Activated CD4-positive, alpha-beta T cell treated with anti-CD3 and anti-CD28 coated beads, Interleukin-2, amount 50 U/mL, for 1 hour (primary cell): ENCODE results near the gene SYNJ2.
"Not testable (repeated sequence)": the region's sequence is repeated elsewhere in the genome, so short reads cannot be mapped to it uniquely, and the experiment has no call there.

Source experiments
- DNase-seq: peaks from one replicate; pipeline ENCODE4 v3.0.0-alpha.2; 2020

The SYNJ2 gene, protein sequence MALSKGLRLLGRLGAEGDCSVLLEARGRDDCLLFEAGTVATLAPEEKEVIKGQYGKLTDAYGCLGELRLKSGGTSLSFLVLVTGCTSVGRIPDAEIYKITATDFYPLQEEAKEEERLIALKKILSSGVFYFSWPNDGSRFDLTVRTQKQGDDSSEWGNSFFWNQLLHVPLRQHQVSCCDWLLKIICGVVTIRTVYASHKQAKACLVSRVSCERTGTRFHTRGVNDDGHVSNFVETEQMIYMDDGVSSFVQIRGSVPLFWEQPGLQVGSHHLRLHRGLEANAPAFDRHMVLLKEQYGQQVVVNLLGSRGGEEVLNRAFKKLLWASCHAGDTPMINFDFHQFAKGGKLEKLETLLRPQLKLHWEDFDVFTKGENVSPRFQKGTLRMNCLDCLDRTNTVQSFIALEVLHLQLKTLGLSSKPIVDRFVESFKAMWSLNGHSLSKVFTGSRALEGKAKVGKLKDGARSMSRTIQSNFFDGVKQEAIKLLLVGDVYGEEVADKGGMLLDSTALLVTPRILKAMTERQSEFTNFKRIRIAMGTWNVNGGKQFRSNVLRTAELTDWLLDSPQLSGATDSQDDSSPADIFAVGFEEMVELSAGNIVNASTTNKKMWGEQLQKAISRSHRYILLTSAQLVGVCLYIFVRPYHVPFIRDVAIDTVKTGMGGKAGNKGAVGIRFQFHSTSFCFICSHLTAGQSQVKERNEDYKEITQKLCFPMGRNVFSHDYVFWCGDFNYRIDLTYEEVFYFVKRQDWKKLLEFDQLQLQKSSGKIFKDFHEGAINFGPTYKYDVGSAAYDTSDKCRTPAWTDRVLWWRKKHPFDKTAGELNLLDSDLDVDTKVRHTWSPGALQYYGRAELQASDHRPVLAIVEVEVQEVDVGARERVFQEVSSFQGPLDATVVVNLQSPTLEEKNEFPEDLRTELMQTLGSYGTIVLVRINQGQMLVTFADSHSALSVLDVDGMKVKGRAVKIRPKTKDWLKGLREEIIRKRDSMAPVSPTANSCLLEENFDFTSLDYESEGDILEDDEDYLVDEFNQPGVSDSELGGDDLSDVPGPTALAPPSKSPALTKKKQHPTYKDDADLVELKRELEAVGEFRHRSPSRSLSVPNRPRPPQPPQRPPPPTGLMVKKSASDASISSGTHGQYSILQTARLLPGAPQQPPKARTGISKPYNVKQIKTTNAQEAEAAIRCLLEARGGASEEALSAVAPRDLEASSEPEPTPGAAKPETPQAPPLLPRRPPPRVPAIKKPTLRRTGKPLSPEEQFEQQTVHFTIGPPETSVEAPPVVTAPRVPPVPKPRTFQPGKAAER (N-terminal part only)

DNA sequence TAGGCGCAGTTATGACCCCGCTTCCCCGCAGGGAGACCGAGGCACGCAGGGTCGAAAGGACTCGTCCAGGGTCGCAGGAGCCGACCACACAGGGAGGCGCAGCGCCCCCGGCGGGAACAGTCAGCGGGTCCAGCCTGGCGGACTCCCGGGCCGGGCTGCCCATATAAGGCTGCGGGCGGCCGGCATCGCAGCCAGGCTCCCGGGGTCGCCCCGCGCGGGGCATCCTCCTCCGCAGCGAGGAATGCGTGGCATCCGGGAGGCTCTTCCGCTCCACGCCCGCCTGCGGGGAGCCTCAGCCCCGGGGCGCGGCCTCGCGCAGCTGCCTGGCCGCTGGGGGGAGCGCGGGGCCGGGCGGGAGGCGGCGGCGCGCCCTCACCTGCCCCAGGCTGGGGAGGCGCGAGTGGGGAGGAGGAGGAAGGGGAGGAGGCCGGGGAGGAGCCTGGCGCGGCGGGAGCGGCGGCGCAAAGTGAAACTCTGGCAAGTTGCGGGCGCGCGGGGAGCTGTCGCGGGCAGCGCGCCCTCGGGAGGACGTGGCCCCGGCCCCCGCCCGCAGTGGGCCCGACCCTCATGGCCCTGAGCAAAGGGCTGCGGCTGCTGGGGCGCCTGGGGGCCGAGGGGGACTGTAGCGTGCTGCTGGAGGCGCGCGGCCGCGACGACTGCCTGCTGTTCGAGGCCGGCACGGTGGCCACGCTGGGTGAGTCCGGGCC lies at the start of gene SYNJ2:
Gene SYNJ2, plus strand, starts transcription at position 469 of the 707 bp plus-strand sequence. Its CDS starts 99 bp downstream, at position 568.
- peak; percentile 84 for DNase-seq

DNA sequence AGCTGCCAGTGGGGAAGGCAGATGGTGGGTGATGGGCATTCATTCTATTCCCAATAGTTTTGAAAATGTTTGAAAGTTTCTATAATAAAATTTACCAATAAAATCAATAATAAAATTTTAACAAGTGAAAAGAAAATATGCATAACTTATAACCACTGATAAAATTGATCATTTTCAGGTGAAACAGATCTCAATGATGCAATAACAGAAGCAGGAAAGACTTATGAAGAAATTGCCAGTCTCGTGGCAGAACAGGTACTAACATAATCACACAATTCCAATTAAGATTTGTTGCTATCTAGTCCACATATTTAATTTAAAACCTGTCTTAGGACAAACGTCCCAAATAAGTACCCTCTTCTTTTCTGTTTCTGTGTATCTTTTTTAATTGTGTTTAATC lies 45.9 kb upstream of the SYNJ2 start:
- no peak for DNase-seq

DNA sequence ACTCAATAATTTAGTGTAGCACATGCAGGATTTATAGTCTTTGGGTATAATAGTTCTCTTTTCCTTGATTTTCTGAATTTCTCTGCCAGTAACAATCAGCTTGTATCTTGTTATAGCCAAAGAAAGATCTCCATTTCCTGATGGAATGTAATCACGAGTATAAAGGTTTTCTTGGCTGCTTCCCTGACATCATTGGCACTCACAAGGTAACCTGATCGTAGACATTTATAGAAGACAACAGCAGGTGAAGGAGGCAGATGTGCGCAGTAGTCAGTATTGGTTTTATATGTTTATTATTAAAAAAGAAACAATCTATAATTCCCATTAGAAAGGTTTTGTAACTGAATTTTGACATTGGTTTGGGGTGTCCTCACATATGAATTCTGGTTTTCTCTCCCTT lies 44.3 kb upstream of the SYNJ2 start:
- no peak for DNase-seq

DNA sequence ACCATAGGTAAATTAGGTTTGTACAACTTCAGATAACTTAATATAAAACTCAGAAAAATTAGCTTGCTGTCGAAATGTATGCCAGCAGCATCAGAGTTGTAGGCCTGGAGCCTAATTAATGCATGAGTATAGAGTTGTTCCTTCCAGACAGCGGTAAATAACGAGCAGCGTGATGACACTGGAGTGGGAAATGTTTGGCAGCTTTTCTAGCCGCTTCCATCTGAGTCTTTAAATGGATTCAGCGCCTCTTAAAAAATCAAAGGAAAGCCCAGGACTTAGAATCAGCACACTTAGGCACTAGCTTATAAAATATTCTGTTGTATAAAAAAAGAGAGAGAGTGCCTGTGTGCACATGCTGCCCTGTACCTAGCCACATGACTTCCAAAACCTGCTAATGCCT lies 43.7 kb upstream of the SYNJ2 start:
- no peak for DNase-seq

DNA sequence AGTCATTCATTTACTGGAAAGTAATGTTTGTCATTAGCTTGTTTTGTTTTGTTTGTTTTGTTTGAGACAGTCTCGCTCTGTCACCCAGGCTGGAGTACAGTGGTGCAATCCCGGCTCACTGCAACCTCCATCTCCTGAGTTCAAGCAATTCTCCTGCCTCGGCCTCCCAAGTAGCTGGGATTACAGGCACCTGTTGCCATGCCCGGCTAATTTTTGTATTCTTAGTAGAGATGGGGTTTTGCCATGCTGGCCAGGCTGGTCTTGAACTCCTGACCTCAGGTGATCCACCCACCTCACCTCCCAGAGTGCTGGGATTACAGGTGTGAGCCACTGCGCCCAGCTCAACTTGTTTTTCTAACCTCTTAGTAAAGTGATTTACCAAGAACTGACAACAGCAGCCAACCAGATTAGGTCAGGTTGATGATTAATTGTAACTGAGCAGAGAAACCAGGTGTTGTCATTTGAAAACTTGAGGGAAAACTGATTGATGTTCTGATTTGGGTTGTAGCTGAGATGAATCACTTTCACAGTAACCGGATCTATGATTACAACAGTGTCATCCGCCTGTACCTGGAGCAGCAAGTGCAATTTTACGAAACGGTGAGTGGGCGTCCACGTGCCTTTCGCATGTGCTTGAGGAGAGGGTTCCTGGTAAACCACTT lies 41.2 kb upstream of the SYNJ2 start:
- DNase-seq: not testable (repeated sequence)

DNA sequence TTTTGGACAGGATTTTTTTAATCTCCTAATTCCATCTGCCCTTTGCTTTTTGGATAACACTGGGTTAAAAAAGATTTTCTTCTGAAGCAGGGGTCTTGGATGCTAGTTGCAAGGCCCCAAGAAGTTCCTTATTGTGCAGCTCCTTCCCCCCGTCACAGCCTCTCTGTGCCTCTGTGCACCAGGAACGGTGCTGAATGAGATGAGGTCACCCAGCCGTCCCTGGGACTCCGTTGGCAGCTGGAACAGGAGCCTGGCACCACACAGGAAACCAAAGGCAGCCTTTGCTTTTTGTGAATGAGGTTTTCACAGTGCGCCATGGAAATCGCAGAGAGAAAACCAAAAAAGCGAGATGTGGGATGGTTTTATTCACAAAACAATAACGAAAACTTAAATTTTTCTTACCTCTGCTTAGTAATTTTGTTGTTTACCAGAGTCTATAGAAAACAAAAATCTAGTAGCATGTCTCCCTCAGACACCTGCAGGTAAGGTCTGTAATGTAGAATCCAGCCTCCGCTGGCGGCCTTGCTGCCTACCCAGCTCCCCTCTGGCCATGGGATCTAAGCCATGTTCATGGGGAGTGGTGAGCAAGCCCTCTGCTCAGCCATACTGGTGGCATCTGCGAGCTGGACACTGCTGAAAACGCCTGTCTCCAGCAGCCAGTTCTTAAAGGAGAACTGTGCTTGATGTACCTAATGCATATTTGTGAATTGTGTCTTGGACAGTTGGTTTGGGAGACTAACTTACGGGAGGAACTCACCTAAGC lies 40.4 kb upstream of the SYNJ2 start:
- no peak for DNase-seq

DNA sequence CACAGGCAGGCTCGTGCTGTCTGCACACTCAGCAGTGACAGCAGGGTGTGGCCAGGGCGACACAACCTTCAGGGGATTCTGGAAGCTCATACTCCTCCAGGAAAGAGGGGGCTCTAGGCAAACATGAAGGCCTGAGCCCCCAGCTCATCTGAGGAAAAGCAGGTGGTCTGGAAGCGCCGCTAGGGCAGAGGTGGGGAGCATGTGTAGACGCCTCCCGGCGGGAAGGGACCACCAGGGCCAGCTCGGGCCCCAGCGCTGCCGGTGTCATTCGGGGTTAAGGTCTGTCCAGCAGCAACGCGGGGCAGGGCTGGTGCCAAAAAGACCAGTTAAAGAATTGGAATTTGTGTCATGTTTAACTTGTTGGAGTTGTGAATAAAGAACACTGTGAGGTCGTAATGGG lies 39.3 kb upstream of the SYNJ2 start:
- no peak for DNase-seq

DNA sequence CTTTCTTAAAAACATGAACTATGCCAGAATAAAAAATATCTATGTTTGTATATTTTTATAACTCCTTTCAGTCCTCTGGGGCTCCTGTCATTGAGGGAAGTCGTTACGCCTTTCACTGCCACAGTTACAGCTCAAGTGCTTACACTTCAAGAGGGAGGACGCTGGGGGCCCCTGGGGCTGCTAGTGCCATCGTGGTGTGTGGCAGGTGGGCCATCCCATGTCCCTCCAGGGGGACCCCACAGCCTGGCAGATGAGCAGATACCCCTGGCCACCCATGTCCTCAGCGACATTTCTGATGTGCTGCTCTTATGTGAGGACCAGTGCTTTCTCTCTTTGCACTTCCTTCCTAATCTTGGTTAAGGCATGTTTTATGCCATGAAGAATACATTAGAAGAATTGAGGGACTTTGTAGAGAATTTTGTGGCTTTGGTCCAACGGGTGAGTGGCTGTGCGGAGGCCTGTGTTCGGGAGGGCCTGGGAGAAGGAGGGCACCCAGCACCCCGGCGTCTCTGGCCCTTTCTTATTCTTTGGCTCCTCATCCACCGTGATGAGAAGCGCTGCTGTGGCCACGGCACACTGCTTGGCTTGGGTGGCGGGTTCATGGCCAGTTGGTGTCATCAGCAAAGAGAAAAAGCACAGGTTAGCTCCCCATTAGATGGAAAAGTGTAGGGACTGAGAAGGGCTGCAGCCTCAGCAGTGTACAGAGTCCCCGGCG lies 38.3 kb upstream of the SYNJ2 start:
- no peak for DNase-seq

DNA sequence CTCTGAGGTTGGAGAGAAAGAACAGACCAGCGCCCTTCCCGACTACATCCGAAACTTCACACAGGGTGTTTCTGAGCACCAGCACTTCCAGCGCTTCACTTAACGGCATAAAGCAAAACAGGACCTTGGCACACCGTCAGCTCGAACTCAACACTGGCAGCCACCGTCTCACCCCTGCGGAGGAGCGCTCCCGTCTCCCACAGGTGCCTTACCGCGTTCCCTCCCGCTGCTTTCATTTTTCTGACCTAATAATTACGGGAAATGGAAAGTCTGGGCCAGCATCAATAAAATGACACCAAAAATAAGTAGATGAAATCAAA lies 37.7 kb upstream of the SYNJ2 start:
- no peak for DNase-seq

DNA sequence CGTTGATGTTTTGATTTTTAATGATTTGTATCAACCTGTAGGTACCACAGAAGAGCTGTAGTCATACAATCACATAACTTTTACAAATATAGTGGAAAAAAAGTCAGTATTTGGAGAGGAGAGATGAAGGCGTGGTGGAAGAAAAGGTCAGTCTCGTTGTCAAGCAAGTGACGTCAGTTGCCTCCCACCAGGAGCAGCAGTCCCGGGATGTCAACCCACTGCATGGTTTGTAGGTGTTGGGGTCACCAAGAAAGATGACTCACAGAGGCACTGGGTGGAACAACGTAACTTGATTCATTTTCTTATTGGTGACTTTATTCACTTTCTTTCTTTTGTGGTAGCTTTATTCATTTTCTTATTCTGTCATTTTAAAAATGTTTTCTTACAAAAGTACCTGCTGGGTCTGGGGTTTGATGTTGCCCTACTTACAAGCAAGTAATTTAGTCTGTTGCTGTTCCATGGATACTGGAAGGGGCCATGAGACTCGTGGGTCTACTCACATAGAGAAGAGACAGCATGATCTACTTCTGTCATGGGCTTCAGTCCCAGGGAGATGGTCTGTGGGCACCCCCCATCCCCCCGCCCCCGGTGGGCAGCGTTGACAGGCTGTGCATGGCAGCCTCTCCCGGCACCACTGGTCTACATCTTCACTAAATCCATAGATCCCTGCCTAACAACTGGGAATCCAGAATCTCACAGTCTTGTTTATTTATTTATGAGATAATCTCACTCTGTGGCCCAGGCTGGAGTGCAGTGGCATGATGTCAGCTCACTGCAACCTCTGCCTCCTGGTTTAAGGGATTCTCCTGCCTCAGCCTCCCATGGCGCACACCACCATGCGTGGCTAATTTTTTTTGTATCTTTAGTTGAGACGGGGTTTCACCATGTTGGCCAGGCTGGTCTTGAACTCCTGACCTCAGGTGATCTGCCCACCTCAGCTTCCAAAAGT lies 36.4 kb upstream of the SYNJ2 start:
- no peak for DNase-seq

DNA sequence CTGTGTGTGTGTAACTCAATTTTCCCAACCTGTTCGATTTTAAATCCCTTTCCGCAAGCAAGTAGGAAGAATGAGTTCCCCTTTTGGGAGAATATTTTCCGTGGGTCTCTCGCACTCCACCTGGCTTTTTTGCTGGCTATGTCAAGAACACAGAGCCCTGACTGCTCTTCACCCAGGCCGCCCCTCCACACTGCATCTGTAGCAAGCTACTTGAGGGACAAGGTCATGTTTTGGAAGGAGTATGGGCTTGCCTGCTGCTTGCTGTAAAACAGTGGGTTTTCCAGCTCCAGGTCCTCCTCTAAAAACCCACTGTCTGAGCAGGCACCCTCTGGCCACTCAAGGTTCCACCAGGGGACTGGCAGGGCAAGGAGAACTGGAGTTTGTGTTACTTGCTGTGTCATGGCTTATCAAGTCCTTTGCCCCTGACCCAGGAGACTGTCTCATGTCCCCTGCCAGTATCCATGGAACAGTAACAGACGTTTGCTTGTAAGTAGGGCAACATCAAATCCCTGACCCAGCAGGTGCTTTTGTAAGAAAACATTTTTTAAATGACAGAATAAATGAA lies 35.5 kb upstream of the SYNJ2 start:
- DNase-seq: no peak

DNA sequence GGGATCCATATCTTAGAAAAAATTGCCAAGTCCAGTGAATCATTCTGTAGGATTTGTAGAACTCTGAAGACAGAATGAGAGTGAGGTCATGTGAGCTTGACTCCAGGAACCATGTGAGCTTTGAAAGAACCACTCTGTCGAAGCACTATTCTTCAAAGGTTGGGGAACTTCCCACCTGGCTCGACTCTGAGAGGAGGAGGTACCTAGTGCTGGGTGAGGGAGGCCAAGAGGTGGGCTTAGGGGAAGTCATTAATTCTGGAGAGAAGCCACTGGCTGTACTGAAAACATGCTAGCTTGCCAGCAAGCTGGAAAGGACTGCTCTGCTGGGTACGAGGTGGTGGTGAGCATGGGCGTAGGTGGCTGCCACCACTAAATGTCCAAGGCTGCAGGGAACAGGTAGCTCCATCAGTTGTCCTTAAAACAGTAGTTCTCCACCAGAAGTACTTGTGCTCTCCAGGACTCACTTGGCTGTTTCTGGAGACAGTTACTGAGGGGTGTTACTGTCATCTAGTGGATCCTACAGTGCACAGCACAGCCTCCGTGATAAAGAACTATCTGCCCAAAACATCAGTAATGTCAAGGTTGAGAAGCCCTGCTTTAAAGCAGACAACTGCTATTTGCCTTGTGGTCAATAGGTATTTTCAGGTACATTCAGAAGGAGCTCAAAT lies 34.7 kb upstream of the SYNJ2 start:
- DNase-seq: no peak

DNA sequence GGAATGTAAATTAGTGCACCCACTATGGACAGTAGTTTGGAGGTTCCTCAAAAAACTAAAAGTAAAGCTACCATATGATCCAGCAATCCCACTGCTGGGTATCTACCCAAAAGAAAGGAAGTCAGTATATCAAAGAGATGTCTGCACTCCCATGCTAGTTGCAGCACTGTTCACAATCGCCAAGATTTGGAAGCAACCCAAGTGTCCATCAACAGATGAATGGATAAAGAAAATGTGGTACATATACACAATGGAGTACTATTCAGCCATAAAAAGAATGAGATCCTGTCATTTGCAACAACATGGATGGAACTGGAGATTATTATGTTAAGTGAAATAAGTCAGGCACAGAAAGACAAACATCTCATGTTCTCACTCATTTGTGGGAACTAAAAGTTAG lies 30.8 kb upstream of the SYNJ2 start:
- DNase-seq: not testable (repeated sequence)

DNA sequence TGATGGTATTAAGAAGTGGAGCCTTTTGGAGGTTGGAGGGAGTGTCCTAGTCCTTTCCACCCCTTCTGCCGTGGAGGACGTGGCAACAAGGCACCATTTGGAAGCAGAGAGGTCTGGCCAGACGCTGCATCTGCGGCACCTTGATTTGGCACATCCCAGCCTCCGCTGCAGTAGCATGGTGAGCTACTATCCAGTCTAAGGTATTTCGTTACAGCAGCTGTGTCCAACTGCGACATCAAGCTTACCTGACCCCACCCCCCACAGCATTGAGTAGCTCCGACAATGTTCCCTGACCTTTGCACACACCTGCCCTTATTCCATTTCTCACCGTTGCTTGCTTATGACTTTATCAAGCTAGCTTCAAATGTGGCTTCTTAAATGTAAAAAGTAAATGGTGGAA lies 29.8 kb upstream of the SYNJ2 start:
- no peak for DNase-seq

DNA sequence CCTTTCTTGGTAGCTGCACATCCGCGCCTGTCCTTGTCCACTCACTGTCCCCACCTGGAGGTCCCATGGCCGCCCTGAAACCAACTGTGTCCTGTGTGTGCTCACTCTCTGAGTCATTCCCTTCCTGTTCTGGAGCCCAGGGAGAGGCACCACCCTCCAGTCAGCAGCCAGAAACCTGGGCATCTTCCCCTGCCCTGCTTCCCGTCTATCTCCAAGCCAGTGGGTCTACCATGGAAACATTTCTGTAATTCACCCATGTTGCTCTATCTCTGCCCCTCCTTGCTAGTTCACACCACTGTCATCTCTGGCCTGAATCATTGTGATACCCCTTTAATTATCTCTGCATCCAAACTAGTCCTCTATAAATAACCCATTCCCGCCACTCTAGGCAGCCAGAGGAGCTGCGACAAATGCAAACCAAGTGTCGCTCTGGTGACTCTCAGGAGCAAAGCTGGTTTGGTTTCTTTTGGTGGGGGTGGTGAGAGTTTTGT lies 28.8 kb upstream of the SYNJ2 start:
- DNase-seq: no peak

DNA sequence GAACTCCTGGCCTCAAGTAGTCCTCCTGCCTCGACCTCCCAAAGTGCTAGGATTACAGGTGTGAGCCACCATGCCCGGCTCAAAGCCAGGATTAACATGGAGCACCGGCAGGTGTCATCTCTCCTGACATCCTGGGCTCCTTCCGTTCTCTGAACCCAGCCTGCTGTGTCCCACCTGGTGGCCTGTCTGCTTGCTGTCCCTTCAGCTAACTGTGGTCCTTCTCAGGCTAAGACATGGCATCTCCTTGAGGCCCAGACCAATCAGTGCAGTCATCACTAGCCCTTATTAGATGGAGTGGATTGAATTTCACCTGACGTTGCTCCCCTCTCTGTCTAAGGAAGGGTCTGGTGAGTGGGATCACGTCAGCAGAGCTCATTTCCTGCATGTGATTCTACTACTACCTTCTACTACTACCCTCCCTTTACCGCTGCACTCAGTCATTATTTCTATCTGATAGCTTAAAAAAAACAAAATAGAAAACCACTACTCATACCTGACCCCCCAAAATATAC lies 28.0 kb upstream of the SYNJ2 start:
- no peak for DNase-seq

DNA sequence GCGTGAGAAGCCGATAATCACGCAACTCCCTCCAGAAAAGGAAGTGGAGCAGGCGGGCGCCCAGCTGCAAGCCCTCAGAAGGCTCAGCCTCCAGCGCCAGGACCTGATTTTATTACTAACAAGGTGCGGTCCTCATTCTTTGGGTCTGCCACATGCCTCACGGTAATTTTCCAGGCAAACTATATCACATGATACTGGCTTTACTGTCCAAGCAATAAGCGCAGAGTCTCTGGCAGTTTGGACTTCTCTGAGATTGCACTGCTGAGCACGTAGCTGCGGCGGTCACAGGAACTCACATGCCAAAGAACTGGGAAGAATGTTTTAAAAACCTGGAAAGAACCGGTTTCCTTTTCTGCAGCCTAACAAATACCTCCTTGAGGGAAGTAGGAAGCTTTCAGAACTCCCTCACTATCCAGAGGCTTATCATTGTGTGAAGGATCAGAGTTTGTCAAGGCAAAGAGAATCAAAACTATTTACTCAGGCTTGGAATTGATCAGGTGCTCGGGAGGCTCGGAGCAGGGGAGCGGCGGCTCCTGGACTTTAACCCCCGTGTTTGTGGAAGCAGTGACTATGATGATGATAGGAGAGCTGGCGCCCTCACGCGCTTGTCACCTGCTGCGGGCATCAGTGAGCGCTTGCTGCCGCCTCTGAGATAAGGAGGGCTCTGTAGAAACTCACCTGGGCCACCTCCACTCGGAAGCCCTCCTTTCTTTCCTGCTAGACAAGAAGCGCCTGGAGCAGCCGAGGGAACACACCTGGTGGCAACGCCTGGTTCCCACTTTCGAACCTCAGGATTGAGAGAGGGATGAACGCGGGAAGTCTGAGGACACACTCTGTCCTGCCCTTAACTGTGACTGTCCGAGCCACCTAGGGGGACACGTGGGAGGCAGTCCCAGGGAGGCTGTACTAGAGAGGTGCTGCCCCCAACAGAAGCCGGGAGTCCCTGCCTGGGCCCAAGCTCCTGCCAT lies 27.2 kb upstream of the SYNJ2 start:
- DNase-seq: no peak
